ENCODE results near the gene LRP11.

LRP11 gene

DNA sequence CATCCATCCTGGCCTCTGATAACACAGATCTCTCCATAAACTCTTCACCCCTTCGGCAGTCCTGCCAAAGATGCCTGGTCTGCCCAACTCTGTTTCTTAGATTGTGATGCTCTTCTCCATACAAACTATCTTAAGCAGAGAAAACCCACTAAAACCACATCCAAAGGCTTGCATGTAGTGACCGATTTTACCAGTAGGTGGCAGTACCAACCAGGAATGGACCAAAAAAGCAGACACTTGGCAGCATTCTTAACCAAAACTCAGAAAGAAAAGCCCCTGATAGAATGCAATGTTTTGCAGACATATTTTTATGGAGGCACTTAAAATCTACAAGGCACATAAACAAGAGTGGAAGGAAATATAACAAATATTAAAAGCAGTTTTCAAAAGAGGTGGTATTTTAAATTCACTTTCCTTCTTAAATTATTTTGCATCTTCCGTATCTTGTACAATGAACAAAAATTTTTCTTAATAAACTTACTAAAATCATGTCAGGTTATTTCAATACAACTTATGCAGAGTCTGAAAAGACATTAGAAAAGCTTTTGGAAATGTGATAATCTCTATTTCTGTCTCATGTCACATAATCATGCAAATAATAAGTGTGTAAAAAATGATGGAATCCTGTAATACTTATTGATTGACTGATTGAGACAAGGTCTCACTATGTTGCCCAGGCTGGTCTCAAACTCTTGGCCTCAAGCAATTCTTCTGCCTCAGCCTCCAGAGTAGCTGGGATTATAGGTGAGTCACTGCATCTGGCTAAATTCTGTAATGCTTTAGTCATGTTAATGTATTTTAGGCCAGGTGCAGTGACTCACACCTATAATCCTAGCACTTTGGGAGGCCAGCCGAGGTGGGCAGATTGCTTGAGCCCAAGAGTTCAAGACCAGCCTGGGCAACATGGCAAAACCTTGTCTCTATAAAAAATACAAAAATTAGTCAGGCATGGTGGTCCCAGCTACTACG is 29.4 kb downstream of the LRP11 start:
- no peak for TF ChIP-seq POLR2A (IDR thresholded peaks at IDR 0.05; ENCODE audit: low read depth, low read length)
- peak; percentile 20 for FAIRE-seq
- no peak for DNase-seq (ENCODE audit: insufficient read length, low spot score)

DNA sequence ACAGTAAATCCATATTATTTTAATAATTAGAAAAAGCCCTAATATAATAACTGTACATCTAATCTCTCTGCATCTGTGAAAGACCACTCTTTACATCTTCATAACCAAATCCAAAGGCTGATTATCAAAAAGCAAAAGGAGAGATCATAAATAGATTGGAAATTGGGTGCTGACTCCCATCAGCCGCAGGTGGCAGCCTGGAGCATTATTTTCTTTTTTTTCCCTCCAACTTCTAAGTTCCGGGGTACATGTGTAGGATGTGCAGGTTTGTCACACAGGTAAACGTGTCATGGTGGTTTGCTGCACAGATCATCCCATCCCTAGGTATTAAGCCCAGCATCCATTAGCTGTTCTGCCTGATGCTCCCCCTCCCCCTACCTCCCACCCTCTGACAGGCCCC is 30.5 kb downstream of the LRP11 start:
- no peak for DNase-seq (ENCODE audit: insufficient read length, low spot score)
- no peak for TF ChIP-seq POLR2A (IDR thresholded peaks at IDR 0.05; ENCODE audit: low read depth, low read length)

DNA sequence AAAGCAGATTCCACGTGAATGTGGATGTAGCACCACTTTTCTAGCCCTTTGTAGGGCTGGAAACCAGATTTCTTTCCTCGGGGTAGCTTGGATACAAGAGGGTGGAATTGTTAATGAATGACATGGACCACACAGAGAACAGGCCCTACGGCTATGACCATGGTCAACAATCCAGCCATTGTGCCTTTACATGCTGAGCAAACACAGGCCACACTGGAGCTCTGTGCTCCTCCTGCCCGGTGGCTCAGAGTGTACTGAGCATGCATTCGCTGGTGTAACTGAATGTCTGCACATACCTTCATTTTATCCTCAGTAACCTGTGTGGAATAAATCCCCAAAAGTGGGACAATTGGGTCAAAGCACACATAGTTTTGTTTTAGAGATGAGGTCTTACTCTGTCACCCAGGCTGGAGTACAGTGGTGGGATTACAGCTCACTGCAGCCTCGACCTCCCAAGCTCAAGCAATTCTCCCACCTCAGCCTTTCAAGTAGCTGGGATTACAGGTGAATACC is 32.8 kb downstream of the LRP11 start:
- TF ChIP-seq POLR2A (IDR thresholded peaks at IDR 0.05; ENCODE audit: low read depth, low read length) = no peak
- DNase-seq (ENCODE audit: insufficient read length, low spot score) = no peak
- FAIRE-seq = no peak

More for the DNA sequence above, 30.5 kb downstream of the LRP11 start:
- no peak for FAIRE-seq

DNA sequence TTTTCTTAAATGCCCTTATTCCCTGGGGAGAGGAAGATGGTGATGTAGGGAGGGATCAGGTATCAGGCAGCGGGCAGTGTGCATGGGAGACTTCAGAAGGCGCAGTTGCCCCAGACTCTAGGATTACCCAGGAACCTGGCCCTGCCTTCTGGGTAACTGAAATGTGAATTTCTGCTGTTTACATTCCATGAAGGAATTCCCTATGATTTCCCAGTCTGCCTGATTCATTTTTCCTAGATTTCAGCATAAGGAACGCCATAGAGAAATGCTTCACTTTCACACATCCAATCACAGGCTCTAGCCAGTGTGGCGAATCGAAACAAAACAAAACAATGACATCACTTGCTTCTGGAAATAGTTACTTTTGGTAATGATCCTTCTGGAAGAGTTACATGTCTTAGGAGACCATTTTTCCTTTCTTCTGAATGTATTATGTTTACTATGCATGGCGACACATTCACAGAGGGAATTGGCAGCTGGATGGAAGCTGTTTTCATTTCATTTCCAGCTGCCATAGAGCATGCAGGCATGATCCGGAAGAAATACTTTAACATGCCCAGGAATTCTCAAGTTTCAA is 33.3 kb downstream of the LRP11 start:
- DNase-seq (ENCODE audit: insufficient read length, low spot score) (no peak), FAIRE-seq (no peak)
- no peak for TF ChIP-seq POLR2A (IDR thresholded peaks at IDR 0.05; ENCODE audit: low read depth, low read length)

DNA sequence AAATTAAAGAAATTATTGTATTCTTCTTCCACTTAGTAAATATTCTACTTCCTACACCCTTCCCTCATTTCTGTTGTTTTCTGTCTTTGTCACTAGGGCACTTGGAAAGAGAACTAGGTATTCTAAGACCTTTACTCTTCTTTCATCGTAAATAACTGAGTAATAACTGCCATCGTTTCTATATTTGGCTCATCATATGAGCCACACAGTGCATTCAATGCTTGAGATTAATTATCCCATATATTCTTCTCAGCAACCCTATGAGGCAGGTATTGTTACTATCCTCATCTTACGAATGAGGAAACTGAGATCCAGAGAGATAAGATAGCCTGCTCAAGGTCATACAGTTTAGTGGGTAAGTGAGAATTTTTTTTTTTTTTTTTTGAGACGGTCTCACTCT is 38.9 kb downstream of the LRP11 start:
- no peak for FAIRE-seq
- no peak for TF ChIP-seq POLR2A (IDR thresholded peaks at IDR 0.05; ENCODE audit: low read depth, low read length)
- DNase-seq (ENCODE audit: insufficient read length, low spot score) = no peak

DNA sequence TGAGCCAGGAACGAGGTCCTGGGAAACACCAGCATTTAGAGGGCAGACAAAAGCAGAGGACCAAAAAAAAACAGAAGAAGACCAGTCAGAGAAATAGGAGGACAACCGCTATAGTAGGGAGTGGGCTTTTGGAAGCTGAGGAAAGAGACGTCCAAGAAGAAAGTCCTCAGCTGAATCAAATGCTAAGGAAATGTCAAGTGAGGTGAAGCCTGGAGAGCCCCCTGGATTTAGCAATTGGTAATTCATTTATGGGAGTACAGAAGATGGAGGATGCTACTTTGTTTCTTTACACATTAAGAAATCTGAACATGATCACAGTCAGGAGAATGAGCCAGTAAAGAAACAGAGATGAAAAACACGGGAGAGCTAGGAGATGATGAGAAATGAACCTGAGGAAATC is 41.1 kb downstream of the LRP11 start:
- no peak for FAIRE-seq

DNA sequence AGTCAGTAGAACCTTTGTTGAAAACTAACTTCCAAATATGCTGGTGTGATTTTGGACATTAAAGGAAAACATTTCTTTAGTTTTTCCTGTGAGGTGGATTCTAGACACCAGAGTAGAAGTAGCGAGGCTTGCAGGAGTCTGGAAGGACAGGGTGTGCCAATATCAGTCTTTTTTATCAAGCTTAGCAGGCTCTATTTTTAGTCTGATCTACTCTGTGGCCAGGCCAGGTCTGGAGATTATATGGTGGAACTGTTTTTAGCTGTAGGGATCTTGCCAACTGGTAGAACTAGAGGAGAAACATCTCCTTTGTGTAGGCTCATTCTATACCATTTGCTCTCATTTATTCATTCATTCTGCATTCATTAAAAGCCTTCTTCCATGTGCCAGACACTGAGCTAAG is 42.7 kb downstream of the LRP11 start:
- TF ChIP-seq POLR2A (IDR thresholded peaks at IDR 0.05; ENCODE audit: low read depth, low read length) = no peak
- FAIRE-seq (no peak), DNase-seq (ENCODE audit: insufficient read length, low spot score) (no peak)

More for the DNA sequence above, 41.1 kb downstream of the LRP11 start:
- no peak for DNase-seq (ENCODE audit: insufficient read length, low spot score)
- no peak for TF ChIP-seq POLR2A (IDR thresholded peaks at IDR 0.05; ENCODE audit: low read depth, low read length)

DNA sequence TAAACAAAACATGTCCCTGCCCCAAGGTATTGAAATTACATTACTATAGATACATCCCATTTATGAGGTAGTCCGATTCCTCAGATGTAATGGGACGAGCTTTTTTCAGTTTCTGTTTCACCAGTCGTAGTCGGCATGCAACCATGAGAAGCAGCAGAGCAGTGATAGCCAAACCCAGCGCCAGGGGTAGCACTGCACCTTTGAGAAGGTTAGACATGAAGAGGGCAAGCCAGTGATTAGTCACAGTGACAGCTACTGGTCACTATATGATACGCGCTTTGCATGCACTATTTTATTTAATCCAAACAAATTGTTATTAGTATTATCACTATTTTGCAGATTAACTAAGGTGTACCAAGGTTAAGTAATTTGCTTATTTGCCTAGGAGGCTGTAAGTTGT is 43.7 kb downstream of the LRP11 start:
- DNase-seq (ENCODE audit: insufficient read length, low spot score) (no peak), FAIRE-seq (no peak)
- no peak for TF ChIP-seq POLR2A (IDR thresholded peaks at IDR 0.05; ENCODE audit: low read depth, low read length)

DNA sequence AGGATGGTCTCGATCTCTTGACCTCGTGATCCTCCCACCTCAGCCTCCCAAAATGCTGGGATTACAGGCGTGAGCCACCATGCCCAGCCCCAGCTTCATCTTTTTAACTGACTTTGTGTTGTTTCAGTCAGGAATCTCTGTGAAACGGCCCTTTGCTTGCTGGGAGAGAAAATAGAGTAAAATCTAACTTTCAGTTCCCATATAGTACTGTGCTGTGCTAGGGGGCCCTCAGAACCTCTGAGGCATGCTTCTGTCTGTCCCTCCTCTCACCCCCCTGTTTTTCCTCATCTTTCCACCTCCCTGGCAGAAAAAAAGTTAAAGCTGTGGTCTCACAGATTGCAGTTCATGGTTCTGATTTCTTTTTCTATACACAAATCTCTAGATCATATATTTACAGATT is 48.4 kb downstream of the LRP11 start:
- FAIRE-seq (no peak), DNase-seq (ENCODE audit: insufficient read length, low spot score) (no peak)
- TF ChIP-seq POLR2A (IDR thresholded peaks at IDR 0.05; ENCODE audit: low read depth, low read length) = no peak

DNA sequence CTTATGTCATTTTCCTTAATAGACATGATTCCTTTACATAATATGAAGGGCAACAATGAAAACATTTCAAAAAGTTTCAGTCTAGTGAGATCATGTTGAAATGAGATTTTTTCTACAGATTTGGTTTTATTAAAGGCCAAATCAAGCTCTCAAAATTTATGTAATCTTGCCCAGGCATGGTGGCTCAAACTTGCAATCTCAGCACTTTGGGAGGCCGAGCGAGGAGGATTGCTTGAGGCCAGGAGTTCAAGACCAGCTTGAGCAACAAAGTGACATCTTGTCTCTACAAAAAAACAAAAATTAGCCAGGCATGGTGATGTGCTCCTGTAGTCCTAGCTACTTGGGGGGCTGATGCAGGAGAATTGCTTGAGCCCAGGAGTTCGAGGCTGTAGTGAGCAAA is 50.8 kb downstream of the LRP11 start:
- FAIRE-seq (no peak), DNase-seq (ENCODE audit: insufficient read length, low spot score) (no peak)
- no peak for TF ChIP-seq POLR2A (IDR thresholded peaks at IDR 0.05; ENCODE audit: low read depth, low read length)

DNA sequence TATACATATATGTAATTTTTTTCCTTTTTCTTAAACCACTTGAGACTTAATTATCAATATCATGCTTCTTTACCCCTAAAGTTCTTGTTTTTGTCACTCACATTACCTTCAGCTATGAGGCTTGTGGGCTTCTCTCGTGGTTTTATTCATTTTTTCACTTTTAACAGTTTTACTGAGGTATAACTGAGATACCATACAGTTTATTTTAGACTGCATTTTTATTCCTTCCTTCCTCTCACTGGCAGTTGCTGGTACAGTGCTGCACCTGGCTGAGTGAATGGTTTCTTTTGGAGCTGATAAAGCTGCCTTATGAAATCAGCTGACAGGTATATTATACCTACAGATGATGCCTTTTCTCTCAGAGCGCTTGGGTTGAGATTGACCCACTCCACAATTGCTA is 54.4 kb downstream of the LRP11 start:
- FAIRE-seq = no peak
- TF ChIP-seq POLR2A (IDR thresholded peaks at IDR 0.05; ENCODE audit: low read depth, low read length) = no peak

DNA sequence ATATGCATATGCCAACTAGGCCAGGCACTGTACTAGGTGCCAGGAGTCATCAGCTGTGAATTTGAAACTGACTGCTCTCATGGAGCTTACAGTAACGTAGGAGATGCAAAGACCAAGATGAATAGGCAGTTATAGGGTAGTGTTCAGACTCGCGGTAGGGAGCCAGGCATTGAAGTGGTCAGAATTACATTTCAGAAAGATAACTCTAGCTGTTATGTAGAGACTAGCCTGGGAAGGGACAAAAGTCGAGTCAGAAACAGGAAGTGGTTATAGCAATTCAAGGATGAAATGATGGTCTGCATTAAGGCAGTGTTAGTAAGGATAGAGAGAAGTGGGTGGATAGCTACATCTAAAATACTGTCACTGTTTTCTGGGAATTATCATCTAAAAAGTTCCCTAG is 58.0 kb downstream of the LRP11 start:
- TF ChIP-seq POLR2A (IDR thresholded peaks at IDR 0.05; ENCODE audit: low read depth, low read length) = no peak
- DNase-seq (ENCODE audit: insufficient read length, low spot score) (no peak), FAIRE-seq (no peak)

More for the DNA sequence above, 54.4 kb downstream of the LRP11 start:
- DNase-seq (ENCODE audit: insufficient read length, low spot score) = no peak

DNA sequence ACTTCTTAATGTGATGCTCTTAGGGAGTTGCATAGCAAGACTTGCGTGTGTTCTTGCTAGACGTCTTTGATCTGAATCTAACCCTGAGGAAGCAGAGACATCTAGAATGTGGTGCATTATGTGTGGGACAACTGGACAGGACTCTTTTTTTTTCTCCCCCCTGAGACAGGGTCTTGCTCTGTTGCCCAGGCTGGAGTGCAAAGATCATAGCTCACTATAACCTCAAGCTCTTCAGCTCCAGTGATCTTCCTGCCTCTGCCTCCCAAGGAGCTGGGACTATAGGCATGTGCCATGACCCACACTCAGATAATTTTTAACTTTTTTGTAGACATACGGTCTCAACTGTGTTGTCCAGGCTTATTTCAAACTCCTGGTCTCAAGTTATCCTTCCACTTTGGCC is 80.6 kb downstream of the LRP11 start:
- no peak for FAIRE-seq
- DNase-seq (ENCODE audit: insufficient read length, low spot score) = no peak
- TF ChIP-seq POLR2A (IDR thresholded peaks at IDR 0.05; ENCODE audit: low read depth, low read length) = no peak

DNA sequence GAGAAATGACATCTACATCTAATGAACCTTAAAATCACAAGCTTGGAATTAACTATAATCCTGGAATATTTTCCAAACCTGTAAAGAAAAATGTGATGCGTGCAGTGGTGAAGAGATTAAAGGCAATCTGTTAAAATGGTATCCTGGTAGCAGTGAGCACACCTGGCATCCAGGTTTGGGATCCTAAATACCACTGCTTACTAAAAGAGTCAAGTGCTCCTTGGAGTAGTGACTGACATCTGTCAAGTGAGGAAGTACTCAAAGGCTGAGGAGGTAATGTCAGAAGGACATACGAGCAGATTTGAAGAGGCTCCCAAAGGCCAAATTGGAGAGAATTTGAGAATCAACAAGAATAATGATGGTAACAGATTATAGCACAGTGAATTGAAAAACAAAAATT is 81.8 kb downstream of the LRP11 start:
- DNase-seq (ENCODE audit: insufficient read length, low spot score) = no peak
- FAIRE-seq = no peak
- no peak for TF ChIP-seq POLR2A (IDR thresholded peaks at IDR 0.05; ENCODE audit: low read depth, low read length)

DNA sequence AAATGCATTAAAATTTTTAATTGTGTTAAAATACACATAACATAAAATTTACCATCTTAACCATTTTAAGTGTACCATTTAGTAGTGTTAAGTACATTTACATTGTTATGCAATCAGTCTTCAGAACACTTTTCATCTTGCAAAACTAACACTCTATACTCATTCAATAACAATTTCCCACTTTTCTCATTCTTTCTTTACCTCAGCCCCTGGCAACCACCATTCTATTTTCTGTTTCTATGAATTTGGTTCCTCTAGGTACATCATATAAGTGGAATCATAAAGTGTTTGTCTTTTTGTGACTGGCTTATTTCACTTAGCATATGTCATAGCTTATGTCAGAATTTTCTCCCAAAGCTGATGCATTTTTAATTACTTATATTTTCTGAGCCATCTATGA is 82.4 kb downstream of the LRP11 start:
- FAIRE-seq (no peak), DNase-seq (ENCODE audit: insufficient read length, low spot score) (no peak)
- TF ChIP-seq POLR2A (IDR thresholded peaks at IDR 0.05; ENCODE audit: low read depth, low read length) = no peak

All from H54 (cell line).